ENCODE data around the gene CYP2S1.

CYP2S1 gene

GRCh38 chr19:41195675-41196497 is 2.9 kb downstream of the CYP2S1 start:
- no peak for DNase-seq (ENCODE audit: low read depth in 2 of 2)

- no peak for DNase-seq (ENCODE audit: low read depth in 2 of 2)
Measured at GRCh38 chr19:41198559-41198958, 5.5 kb downstream of the CYP2S1 start.

- no peak for DNase-seq (ENCODE audit: low read depth in 2 of 2)
Measured at GRCh38 chr19:41203371-41203770, 10.4 kb downstream of the CYP2S1 start.

- DNase-seq (ENCODE audit: low read depth in 2 of 2) = peak; percentile 42 to 77
Measured at GRCh38 chr19:41204338-41204737, 11.3 kb downstream of the CYP2S1 start.

GRCh38 chr19:41205995-41206394 is 13.0 kb downstream of the CYP2S1 start:
- DNase-seq (ENCODE audit: low read depth in 2 of 2) = no peak

- no peak for DNase-seq (ENCODE audit: low read depth in 2 of 2)
Measured at GRCh38 chr19:41206456-41206855, 13.4 kb downstream of the CYP2S1 start.

- DNase-seq (ENCODE audit: low read depth in 2 of 2) = no peak
Measured at GRCh38 chr19:41206926-41207750, 14.1 kb downstream of the CYP2S1 start.

DNA sequence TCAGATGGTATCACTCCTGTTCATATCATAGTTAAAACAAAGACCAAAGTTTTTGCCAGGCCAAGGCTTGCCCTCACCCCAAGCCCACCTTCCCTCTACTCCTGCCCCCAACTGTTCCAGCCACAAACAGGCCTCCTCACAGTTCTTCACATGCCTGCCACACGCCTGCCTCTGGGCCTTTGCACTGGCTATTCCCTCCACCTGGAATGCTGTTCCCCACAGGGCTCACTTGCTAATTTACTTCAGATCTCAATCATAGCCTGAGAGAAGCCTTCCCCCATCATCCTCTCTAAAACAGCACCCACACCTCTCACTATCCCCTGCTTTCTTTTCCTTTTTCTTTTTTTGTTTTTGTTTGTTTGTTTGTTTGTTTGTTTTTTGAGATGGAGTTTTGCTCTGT is 21.1 kb downstream of the CYP2S1 start:
- DNase-seq (ENCODE audit: low read depth in 2 of 2) = no peak

DNA sequence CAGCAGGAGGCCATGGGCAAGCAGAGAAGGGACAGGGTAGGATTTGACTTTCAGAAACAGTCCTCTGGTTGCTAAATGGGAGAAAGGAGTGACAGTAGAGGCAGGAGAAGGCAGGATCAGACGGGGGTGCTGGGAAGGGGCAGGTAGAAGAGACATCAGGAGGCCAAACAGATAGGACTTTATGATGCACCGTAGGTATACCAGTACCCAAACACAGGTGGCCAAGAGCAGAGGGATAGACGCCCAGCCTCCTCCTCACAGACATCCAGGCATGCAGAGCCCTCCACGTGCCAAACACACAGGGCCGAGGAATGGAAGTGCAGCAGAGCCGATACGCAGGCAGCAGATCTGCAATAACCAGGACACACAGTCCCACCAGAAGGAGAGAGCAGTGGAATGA is 24.7 kb downstream of the CYP2S1 start:
- DNase-seq (ENCODE audit: low read depth in 2 of 2) = no peak

DNA sequence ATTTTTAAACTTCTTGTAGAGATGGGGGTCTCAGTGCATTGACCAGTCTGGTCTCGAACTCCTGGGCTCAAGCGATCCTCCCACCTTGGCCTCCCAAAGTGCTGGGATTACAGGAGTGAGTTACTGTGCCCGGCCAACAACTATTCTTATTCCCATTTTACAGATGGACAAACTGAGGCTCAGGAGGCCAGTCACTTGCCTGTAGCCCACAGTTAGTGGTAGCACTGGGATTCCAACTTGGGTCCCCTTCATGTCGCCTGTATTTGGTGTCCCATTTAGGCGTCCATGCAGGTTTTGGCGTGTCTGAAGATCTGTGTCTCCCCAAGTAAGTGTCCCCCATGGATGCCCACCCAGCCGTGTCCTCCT is 25.2 kb downstream of the CYP2S1 start:
- no peak for DNase-seq (ENCODE audit: low read depth in 2 of 2)

GRCh38 chr19:41218615-41219507 is 25.8 kb downstream of the CYP2S1 start, which contains the start of gene AXL:
Gene AXL (plus strand): TSS chr19:41219223. CDS start chr19:41219393, 170 bp downstream.
- DNase-seq (ENCODE audit: low read depth in 2 of 2) = no peak

DNA sequence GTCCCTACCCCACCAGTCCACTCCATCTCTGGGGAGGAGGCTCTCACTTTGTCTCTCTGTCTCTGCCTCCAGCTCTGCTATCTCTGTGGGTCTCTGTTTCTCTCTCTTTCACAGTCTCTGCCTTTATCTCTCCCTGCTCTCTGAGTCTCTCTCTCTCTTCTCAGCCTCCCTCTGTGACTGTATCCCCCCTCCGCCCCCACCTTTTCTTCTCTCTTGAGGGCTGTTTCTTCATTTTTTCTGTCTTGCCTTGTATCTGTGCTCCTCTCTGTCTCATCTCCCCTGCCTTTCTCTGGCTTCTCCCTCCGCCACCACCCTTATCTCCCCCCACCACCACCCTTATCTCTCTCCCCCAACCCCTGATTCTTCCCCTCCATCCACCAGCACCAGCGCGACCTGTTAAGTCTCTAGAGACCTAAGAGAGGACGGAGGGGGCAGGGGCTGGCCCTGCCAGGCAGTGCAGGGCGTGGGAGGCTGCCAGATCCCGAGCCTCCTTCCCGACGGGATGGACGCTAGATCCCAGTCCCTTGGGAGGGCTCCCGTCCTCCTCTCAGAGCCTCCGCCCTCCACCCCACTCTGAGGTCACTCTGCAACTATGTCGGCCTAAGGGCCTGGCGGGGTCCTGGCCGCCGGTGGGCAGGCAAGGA is 27.0 kb downstream of the CYP2S1 start:
- no peak for DNase-seq (ENCODE audit: low read depth in 2 of 2)

- DNase-seq (ENCODE audit: low read depth in 2 of 2) = no peak
Measured at GRCh38 chr19:41220811-41221210, 27.8 kb downstream of the CYP2S1 start.

DNA sequence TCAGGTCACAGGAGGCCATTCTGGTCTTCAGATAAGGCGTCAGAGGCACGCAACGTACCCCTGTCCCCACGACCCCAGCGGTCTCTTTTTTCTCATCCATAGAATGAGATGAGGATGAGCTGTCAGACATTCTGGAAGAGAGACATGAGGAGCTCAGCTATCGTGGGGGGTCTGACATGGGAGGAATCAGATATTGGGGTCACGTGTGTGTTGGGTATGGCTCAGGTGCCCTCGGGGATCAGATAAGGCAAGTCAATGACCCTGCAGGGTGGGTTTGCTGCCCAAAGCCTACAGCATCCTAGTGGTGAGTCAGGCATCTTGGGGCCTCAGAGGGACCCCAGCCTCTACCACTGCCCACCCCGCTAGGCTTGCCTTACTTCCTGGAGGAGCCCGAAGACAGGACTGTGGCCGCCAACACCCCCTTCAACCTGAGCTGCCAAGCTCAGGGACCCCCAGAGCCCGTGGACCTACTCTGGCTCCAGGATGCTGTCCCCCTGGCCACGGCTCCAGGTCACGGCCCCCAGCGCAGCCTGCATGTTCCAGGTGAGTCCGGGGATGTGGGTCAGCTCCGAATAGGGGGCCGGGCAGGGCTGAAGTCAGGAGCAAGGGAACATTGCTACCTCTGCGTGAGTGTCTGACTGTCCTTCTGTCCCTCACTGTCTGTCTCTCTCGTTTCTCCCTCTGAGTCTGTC is 28.6 kb downstream of the CYP2S1 start:
- DNase-seq (ENCODE audit: low read depth in 2 of 2) = no peak

DNA sequence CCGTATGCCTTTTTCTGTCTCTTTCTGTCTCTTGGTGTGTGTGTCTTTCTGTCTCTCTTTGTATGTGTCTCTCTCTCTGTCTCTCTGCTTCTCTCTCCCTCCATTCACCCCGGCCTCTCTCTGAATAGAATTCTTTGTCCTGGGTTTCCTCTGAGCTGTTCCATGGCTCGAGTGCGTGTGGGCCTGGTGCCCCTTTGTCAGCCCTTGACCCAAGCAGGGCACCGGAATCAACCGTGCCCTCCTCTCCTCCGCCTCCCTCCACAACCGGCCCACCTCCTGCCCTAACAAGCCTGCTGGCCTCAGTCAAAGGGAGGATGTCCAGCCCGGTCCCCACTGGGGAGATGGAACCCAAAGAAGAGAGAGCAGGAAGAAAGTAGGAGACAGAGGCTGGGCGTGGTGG is 29.2 kb downstream of the CYP2S1 start:
- DNase-seq (ENCODE audit: low read depth in 2 of 2) = no peak

GRCh38 chr19:41223431-41224234 is 30.6 kb downstream of the CYP2S1 start:
- DNase-seq (ENCODE audit: low read depth in 2 of 2) = no peak

- DNase-seq (ENCODE audit: low read depth in 2 of 2) = no peak
Measured at GRCh38 chr19:41224632-41225031, 31.6 kb downstream of the CYP2S1 start.

DNA sequence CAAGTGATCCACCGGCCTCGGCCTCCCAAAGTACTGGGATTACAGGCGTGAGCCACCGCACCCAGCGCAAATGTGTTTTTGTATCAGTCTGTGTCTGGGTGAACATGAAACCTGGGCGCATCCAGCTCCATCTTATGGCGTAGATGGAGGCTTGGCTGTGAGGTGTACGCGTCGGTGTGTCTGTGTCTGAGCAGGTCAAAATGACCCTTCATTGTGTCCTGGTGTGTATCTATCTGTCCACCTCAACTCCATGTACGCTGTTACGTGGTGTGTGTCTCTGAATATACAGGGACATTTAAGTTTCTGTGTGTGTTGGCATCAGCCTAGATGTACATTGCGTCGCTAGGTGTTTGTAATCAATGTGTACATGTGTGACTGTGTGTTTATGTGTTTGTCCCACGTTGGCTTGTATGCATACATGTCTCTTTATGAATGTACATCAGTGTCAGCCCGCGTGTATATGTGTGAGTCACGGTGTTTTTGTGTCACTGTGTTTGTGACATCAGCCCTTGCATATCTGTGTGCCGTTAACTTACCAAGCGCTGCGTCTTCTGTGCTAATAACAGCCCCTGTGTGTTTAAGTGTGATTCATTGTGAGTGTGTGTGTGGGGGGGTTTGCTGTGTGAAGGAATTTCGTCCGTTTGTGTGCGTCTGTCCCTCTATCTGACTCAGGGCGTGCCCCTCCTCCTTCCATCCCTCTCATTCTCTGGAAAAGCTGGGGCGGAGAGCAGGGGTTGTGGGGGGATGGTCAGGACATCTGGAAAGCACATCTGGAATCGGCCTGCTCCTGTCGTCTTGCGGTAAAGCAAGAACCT is 32.4 kb downstream of the CYP2S1 start:
- peak; percentile 9 to 44 for DNase-seq (ENCODE audit: low read depth in 2 of 2)
